H1 (cell line): ENCODE measurements around the gene MPRIP. TPM values are rescaled to one million over a fixed set of nuclear protein-coding genes. Genes with fewer than 3 reads are reported as not detected.

Experiments
- CTCF ChIA-PET: fragments of 300-600 bp; sonication (Branson Sonifier 250); formaldehyde crosslinking; loops from one replicate; lab custom pipeline; 2021; ENCODE audit not compliant: partially characterized antibody; lab: Charles Lee
- POLR2A ChIA-PET: fragments of 300-600 bp; sonication (Branson Sonifier 250); formaldehyde crosslinking; loops from one replicate; lab custom pipeline; 2021; ENCODE audit warnings: inconsistent platforms; ENCODE audit not compliant: partially characterized antibody; lab: Charles Lee
- DNase-seq, 2 experiments: peaks; one replicate each; pipeline versions ENCODE4 v3.0.0 to v3.0.0-alpha.2; 2010 to 2022; ENCODE audit warnings: low spot score in 2 of 2, low read depth in 1 of 2, mixed read lengths in 1 of 2
- FAIRE-seq: peaks from 2 replicates; lab custom pipeline; 2011; peaks lifted over from hg19 to GRCh38; lab: Jason Lieb, UNC
- H2AFZ ChIP-seq: 2 replicates; pipeline ENCODE4 v1.8.1; 2012; ENCODE audit warnings: low read length, inconsistent platforms
- H2AK5ac ChIP-seq: 2 replicates; pipeline ENCODE4 v1.6.1; 2013; ENCODE audit warnings: low read depth, low read length
- H2BK120ac ChIP-seq: replicated peaks from 2 replicates; pipeline ENCODE3; 2013; ENCODE audit warnings: low read depth, low read length, inconsistent platforms
- H2BK12ac ChIP-seq: 2 replicates; pipeline ENCODE4 v1.6.1; 2013; ENCODE audit warnings: low read depth, low read length
- H2BK15ac ChIP-seq: 2 replicates; pipeline ENCODE4 v1.6.1; 2013; ENCODE audit warnings: low read length
- H2BK20ac ChIP-seq: 2 replicates; pipeline ENCODE4 v1.6.1; 2013; ENCODE audit warnings: low read length
- H2BK5ac ChIP-seq: 2 replicates; pipeline ENCODE4 v1.6.1; 2013; ENCODE audit warnings: low read depth, low read length
- H3K14ac ChIP-seq: 2 replicates; pipeline ENCODE4 v1.6.1; 2013; ENCODE audit warnings: inconsistent platforms; ENCODE audit not compliant: insufficient read length
- H3K18ac ChIP-seq: 2 replicates; pipeline ENCODE4 v1.6.1; 2013; ENCODE audit warnings: low read length; ENCODE audit errors: extremely low read depth
- H3K23ac ChIP-seq: 2 replicates; pipeline ENCODE4 v1.6.1; 2013; ENCODE audit warnings: inconsistent platforms; ENCODE audit not compliant: insufficient read length
- H3K23me2 ChIP-seq: 2 replicates; pipeline ENCODE4 v1.6.1; 2013; ENCODE audit warnings: low read depth, low read length
- H3K27ac ChIP-seq: 2 replicates; pipeline ENCODE4 v1.6.1; 2011; ENCODE audit warnings: low read depth, low read length, inconsistent platforms
- H3K27me3 ChIP-seq, 4 experiments: replicated peaks in 1 of 4; 1 replicate in 1 of 4; 2 replicates in 3 of 4; pipeline versions ENCODE4 v1.6.1 to v1.8.1; 2011 to 2013; ENCODE audit warnings: low read length in 3 of 4, mild to moderate bottlenecking in 3 of 4, inconsistent platforms in 2 of 4, mixed read lengths in 2 of 4, moderate library complexity in 1 of 4; ENCODE audit not compliant: control insufficient read depth in 3 of 4, insufficient read depth in 3 of 4; ENCODE audit errors: extremely low read depth in 1 of 4
- H3K36me3 ChIP-seq, 4 experiments: 2 replicates each; pipeline versions ENCODE4 v1.6.1 to v1.8.1; 2011 to 2013; ENCODE audit warnings: mild to moderate bottlenecking in 4 of 4, low read length in 3 of 4, moderate library complexity in 2 of 4, control low read depth in 1 of 4, inconsistent platforms in 1 of 4; ENCODE audit not compliant: insufficient read depth in 4 of 4, control insufficient read depth in 2 of 4
- H3K4ac ChIP-seq: replicated peaks from 2 replicates; pipeline ENCODE3; 2013; ENCODE audit warnings: low read length, low read depth, mixed read lengths, inconsistent platforms; ENCODE audit not compliant: insufficient read length
- H3K4me1 ChIP-seq, 4 experiments: replicated peaks in 1 of 4; 1 replicate in 1 of 4; 2 replicates in 3 of 4; pipeline versions ENCODE4 v1.6.1 to v1.8.1; 2011 to 2013; ENCODE audit warnings: low read length in 3 of 4, inconsistent platforms in 2 of 4, mixed read lengths in 1 of 4; ENCODE audit not compliant: insufficient read depth in 4 of 4, control insufficient read depth in 3 of 4
- H3K4me2 ChIP-seq, 2 experiments: 2 replicates each; pipeline versions ENCODE4 v1.6.1 to v1.8.1; 2011 to 2013; ENCODE audit warnings: low read depth in 2 of 2, low read length in 2 of 2, control low read depth in 1 of 2, inconsistent platforms in 1 of 2, mild to moderate bottlenecking in 1 of 2; ENCODE audit not compliant: insufficient read depth in 1 of 2
- H3K4me3 ChIP-seq, 4 experiments: fragments of 200-600, 300-600 bp in 1 of 4; sonication (generic), shearing (Covaris generic), sonication (Bioruptor Twin) in 1 of 4; 2 replicates each; pipeline versions ENCODE4 v1.5.1 to v1.8.1; 2011 to 2016; ENCODE audit warnings: low read length in 4 of 4, low read depth in 3 of 4, control low read depth in 2 of 4, inconsistent platforms in 2 of 4, mild to moderate bottlenecking in 2 of 4, mixed read lengths in 1 of 4, moderate library complexity in 1 of 4; ENCODE audit not compliant: insufficient read depth in 2 of 4; ENCODE audit errors: extremely low read depth in 1 of 4
- H3K56ac ChIP-seq: replicated peaks from 2 replicates; pipeline ENCODE3; 2013; ENCODE audit warnings: low read depth, mild to moderate bottlenecking, mixed read lengths, low read length, inconsistent platforms; ENCODE audit not compliant: insufficient read length
- H3K79me1 ChIP-seq: 2 replicates; pipeline ENCODE4 v1.6.1; 2013; ENCODE audit warnings: low read depth, low read length, control low read depth
- H3K79me2 ChIP-seq, 2 experiments: 2 replicates each; pipeline versions ENCODE4 v1.6.1 to v1.8.1; 2012 to 2013; ENCODE audit warnings: low read length in 2 of 2, mild to moderate bottlenecking in 2 of 2, inconsistent platforms in 1 of 2; ENCODE audit not compliant: insufficient read depth in 2 of 2, control insufficient read depth in 1 of 2
- H3K9ac ChIP-seq, 4 experiments: replicated peaks in 1 of 4; 1 replicate in 1 of 4; 2 replicates in 3 of 4; pipeline versions ENCODE4 v1.6.1 to v1.8.1; 2011 to 2013; ENCODE audit warnings: low read depth in 3 of 4, low read length in 3 of 4, control low read depth in 2 of 4, mild to moderate bottlenecking in 2 of 4, moderate library complexity in 2 of 4, inconsistent platforms in 1 of 4; ENCODE audit errors: extremely low read depth in 1 of 4
- H3K9me3 ChIP-seq, 2 experiments: 2 replicates each; pipeline versions ENCODE4 v1.6.1 to v1.8.1; 2012 to 2013; ENCODE audit warnings: mild to moderate bottlenecking in 2 of 2, moderate library complexity in 2 of 2, control low read depth in 1 of 2, inconsistent platforms in 1 of 2, low read depth in 1 of 2, low read length in 1 of 2, mixed read lengths in 1 of 2; ENCODE audit not compliant: insufficient read depth in 2 of 2
- H4K20me1 ChIP-seq, 2 experiments: replicated peaks in 1 of 2; 2 replicates each; pipeline versions ENCODE3 to v1.8.1; 2011 to 2013; ENCODE audit warnings: inconsistent platforms in 2 of 2, low read length in 2 of 2, mild to moderate bottlenecking in 1 of 2; ENCODE audit not compliant: insufficient read depth in 2 of 2, control insufficient read depth in 1 of 2
- H4K5ac ChIP-seq: 2 replicates; pipeline ENCODE4 v1.6.1; 2013; ENCODE audit warnings: low read length, low read depth, mixed read lengths, inconsistent platforms; ENCODE audit not compliant: insufficient read length
- H4K8ac ChIP-seq: 2 replicates; pipeline ENCODE4 v1.8.0; 2013; ENCODE audit warnings: mild to moderate bottlenecking, moderate library complexity, low read length, inconsistent platforms; ENCODE audit not compliant: insufficient read depth; ENCODE audit errors: extremely low read depth
- H4K91ac ChIP-seq: replicated peaks from 2 replicates; pipeline ENCODE3; 2013; ENCODE audit warnings: low read length, mixed read lengths, inconsistent platforms; ENCODE audit not compliant: insufficient read length
- EGR1 ChIP-seq: IDR thresholded peaks from 2 replicates; pipeline ENCODE4 v1.6.1; 2011; ENCODE audit warnings: low read depth, low read length, borderline replicate concordance
- RNF2 ChIP-seq: fragments of 200-900, 300-1000 bp; sonication (generic); IDR thresholded peaks from 2 replicates; pipeline ENCODE4 v1.7.1; 2016; ENCODE audit warnings: borderline replicate concordance, low read depth, mild to moderate bottlenecking, antibody characterized with exemption, low read length; ENCODE audit not compliant: poor library complexity, severe bottlenecking; ENCODE audit errors: missing control alignments
- WGBS, 2 experiments: shearing (Covaris generic) in 1 of 2; methylation state at CpG; one replicate each; pipeline versions ENCODE4 v1.1.6 to v1.1.7; 2013 to 2015; ENCODE audit warnings: low lambda C conversion rate in 2 of 2, mixed read lengths in 2 of 2, inconsistent platforms in 1 of 2, low coverage in 1 of 2, missing lambda C conversion rate in 1 of 2; ENCODE audit not compliant: insufficient replicate concordance in 2 of 2, insufficient coverage in 1 of 2, insufficient read length in 1 of 2; ENCODE audit errors: extremely low coverage in 1 of 2, missing lambda C conversion rate in 1 of 2; 5-methylcytosine and 5-hydroxymethylcytosine counted together
- polyA plus RNA-seq, 7 experiments: library from polyadenylated mRNA; depleted of rRNA in 3 of 7; stranded (reverse) in 5 of 7; unstranded in 2 of 7; fragments of >200 nt in 5 of 7; fragments of 200-250 nt in 2 of 7; gene quantifications; 1 replicate in 5 of 7; 2 replicates in 1 of 7; 4 replicates in 1 of 7; pipeline versions ENCODE4 v1.2.1 to v1.2.3, GENCODE V29; 2011 to 2013; ENCODE audit warnings: missing spikeins in 2 of 7, mixed read lengths in 2 of 7
- total RNA-seq: library from RNA; stranded (reverse); fragmentation: NEBNext Ultra II Directional; extraction: Animal tissue kit (Norgen Biotek cat#: 25700); gene quantifications from 2 replicates; pipeline ENCODE4 v1.2.1, GENCODE V29; 2021

Gene MPRIP
- total and polyA plus RNA-seq, 2 of the 8 experiments (the other 6 are each of a cell fraction or from before 2014, with no cell fraction given) = 48.6 to 146 TPM

GRCh38 chr17:17086585-17086984, 44.3 kb downstream of the MPRIP start:
- no peak for FAIRE-seq
- Histone ChIP-seq H4K20me1 (peaks cover 2 to 4% of the 10 kb centered on the region in 2 experiments), H4K8ac (no peak overlapping the region), H2BK12ac (no peak overlapping the region), H3K14ac (no peak overlapping the region), H3K56ac (no peak overlapping the region), H3K4ac (no peak overlapping the region), H2AK5ac (no peak overlapping the region), H3K4me3 (no peak overlapping the region), H3K27me3 (no peaks in the 10 kb centered on the region), H4K91ac (no peak overlapping the region), H2BK120ac (no peak overlapping the region), H3K9me3 (no peaks in the 10 kb centered on the region), H3K79me2 (no peaks in the 10 kb centered on the region; a peak in 1 of 4 replicates), H2AFZ (no peak overlapping the region), H2BK5ac (no peak overlapping the region), H4K5ac (no peak overlapping the region), H3K23ac (no peak overlapping the region), H2BK15ac (no peak overlapping the region), H3K4me1 (peaks cover 0 to 3% (median under 1%) of the 10 kb centered on the region in 4 experiments; a peak in 3 of 7 replicates), H3K18ac (no peak overlapping the region), H3K4me2 (no peak overlapping the region), H3K27ac (no peak overlapping the region), H3K79me1 (peaks cover 11% of the 10 kb centered on the region), H3K36me3 (no peaks in the 10 kb centered on the region), H3K9ac (no peak overlapping the region), H3K23me2 (no peaks in the 10 kb centered on the region), H2BK20ac (no peak overlapping the region)
- ChIA-PET POLR2A (interaction anchor here (0.6 kb wide), 1 partner anchor 12 kb away, joined by 3 read pairs; no protein-coding TSS in a partner anchor), CTCF (interaction anchor here (1.9 to 4.4 kb wide), 2 partner anchors 55 to 73 kb away, joined by 5 to 14 read pairs; no protein-coding TSS in a partner anchor)
- WGBS, 2 experiments = 97% methylated on average over 6 of the region's 6 CpGs; no CpG with 5 or more reads in 1 of the 2 experiments
- DNase-seq = no peak
- TF ChIP-seq EGR1 = no peak
- no peak for TF ChIP-seq RNF2
